GM03348 (cell line): ENCODE results near the gene XNDC1N.

Experiments
- DNase-seq: peaks from one replicate; pipeline ENCODE4 v3.0.0; 2012; ENCODE audit warnings: low spot score

The XNDC1N gene

DNA sequence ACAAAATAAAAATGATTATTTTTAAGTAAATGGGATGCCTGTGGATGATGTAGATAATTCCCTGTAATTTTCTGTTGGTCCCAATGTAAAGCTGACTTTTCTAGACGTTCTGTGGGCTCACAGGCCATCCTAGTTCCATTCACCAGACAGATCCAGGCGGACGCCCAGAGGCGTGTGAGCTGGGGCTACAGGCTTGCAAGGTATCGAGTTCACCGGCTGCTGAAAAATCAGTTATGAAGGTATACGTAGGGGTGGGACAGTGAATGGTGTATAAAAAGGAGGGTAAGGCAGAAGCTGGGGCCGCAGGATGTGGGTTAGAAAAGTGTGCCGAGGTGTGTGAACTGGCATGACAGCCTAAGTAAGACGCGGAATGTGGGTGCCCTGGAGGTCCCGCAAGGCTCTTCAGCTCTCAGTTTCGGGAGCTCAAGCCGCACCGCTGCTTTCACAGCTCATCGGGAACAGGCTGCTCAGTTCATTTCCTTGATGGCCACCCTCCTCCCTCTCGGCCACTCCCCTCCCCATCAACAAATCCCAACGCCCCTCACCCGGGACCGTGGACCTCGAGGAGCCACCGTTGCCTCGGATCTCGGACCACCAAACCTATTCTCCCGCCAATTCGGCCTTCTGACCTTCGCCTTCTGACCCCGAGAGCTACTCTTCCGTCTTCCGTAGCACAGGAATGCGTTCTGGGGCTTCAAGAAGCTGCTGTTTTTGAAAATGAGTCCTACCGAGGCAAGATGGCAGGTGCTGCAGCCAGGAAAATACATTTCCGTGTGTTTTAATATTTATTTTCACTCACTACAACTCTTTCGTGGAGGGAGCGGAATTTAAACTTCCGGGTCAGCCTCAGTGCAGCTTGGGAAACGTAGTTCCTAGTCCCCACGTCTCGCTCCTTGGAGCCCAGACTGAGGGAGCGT is at the start of gene XNDC1N:
Gene XNDC1N (minus strand): TSS at position 775 of the 917 bp plus-strand sequence. CDS start 5,241 bp downstream, outside the sequence.
- peak; percentile 89 for DNase-seq

- DNase-seq, result peak; percentile 75
Observed at GRCh38 chr11:71977743-71978418, 49.5 kb upstream of the XNDC1N start.

GRCh38 chr11:71977090-71977489 is 48.7 kb upstream of the XNDC1N start:
- DNase-seq, result no peak

GRCh38 chr11:71976551-71976950 is 48.2 kb upstream of the XNDC1N start:
- no peak for DNase-seq

DNA sequence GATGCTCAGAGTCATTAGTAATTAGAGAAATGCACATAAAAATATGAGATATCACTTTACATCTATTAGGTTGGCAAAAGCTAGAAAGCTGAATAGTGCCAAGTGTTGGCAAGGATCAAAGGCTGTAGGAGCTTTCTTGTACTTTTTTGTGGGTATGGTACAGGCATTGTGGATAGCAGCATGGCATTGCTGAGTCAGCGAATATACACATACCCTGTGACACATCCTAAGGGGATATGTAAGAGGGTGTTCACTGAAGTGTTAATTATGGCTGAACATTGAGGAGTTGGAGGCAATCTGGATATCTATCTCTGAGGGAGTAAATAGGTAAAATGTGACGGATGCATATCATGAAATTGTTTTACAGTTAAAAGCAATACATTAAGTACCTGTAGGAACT is 43.3 kb upstream of the XNDC1N start:
- DNase-seq, result no peak

DNA sequence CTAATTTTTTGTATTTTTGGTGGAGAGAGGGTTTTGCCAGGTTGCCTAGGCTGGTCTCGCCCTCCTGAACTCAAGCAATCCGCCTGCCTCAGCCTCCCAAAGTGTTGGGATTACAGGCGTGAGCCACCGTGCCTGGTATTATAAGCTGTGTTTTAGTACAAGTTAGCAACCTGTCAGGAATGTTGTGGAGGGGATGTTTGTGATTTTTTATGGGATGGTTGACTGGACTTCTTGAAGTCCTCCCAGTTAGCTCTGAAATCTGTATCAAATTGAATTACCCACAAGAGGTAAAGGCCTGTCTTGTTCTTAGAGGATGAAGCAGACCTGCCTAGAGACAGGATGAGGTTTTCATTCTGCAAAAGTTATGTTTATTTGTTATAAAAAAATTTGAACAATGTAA is 36.2 kb upstream of the XNDC1N start:
- no peak for DNase-seq

DNA sequence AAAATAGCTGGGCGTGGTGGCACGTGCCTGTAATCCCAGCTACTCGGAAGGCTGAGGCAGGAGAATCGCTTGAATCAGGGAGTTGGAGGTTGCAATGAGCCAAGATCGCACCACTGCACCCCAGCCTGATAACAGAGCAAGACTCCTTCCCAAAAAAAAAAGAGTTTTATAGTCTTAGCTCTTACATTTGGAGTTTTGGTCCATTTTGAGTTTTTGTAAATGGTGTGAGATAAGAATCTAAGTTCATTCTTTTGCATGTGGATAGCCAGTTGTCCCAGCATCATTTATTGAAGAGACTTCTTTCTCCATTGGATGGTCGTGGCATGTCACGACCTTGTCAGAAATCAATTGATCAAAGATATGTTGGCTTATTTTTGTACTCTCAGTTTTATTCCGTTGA is 35.1 kb upstream of the XNDC1N start:
- no peak for DNase-seq

GRCh38 chr11:71962428-71963038 is 34.1 kb upstream of the XNDC1N start:
- DNase-seq, result no peak

DNA sequence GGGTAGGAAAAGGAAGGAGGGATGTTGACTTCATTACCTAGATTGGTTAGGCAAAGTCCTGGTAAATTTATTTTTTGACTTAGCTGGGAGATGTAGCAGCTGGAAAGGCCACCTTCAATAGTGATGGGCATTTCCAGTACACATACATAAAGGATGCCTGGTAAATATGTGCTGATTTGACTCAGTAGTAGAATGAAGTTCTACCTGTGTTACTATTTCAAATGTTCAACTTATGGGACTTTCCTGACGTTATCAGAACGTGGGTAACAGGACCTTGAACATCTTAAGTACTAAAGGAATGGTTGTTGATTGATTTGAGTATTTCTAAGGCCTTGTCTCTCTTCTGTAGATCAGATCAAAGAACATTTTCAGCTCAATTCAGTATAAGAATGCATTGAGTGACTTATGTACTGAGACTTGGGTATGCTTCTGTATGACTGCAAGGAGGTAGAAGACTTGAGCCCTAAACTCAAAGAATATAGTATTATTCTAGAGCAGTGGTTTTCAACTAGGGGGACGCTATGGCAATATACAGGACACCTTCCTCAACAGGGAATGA is 27.6 kb upstream of the XNDC1N start:
- DNase-seq, result no peak

DNA sequence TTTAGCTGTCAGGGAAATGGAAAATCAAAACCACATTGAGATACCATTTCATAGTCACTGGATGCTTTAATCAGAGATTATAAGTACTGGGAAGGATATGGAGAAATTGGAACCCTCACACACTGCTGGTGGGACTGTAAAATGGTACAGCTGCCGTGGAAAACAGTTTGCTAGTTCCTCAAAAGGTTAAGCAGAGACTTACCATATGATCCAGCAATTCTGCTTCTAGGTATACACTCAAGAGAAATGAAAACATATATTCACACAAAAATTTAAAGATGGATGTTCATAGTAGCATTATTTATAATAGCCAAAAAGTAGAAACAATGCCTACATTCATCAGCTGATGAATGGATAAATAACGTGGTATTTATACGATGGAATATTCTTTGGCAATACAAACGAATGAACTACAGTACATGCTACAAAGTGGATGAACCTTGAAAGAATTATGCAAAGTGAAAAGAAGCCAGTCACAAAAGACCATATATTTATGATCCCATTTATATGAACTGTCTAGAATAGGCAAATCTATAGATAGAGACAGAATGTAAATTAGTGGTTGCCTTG is 23.4 kb upstream of the XNDC1N start:
- DNase-seq, result no peak

GRCh38 chr11:71949034-71949433 is 20.6 kb upstream of the XNDC1N start:
- DNase-seq, result no peak

DNA sequence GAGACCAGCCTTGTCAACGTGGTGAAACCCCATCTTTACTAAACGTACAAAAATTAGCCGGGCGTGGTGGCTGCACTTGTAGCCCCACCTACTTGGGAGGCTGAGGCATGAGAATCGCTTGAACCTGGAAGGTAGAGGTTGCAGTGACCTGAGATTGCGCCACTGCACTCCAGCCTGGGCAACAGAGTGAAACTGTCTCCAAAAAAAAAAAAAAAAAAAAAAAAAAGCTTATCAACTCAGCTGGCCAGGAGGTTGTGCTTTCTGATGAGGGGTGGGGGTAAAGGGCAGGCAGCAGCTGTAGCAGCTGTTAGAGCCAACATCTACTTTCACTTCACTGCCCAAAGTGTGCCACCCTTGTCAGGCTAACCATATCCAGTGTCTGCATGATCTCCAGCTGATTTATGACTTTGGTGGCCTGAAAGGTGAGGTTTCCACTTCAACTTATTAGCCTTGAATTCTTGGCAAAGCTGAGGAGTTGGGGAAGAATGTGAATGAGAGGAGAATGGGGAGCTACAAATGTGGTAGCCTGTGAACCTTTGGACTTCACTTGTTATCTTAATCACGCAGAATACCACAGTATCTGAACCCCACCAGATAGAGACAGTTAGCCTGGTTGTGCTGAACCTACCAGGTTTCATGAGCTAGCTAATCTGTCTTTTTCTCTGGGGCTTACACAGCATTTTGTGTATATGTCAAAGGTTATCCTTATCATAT is 20.1 kb upstream of the XNDC1N start:
- DNase-seq, result no peak

GRCh38 chr11:71947498-71947897 is 19.1 kb upstream of the XNDC1N start:
- DNase-seq, result no peak

GRCh38 chr11:71946144-71946571 is 17.8 kb upstream of the XNDC1N start:
- peak; percentile 19 for DNase-seq

DNA sequence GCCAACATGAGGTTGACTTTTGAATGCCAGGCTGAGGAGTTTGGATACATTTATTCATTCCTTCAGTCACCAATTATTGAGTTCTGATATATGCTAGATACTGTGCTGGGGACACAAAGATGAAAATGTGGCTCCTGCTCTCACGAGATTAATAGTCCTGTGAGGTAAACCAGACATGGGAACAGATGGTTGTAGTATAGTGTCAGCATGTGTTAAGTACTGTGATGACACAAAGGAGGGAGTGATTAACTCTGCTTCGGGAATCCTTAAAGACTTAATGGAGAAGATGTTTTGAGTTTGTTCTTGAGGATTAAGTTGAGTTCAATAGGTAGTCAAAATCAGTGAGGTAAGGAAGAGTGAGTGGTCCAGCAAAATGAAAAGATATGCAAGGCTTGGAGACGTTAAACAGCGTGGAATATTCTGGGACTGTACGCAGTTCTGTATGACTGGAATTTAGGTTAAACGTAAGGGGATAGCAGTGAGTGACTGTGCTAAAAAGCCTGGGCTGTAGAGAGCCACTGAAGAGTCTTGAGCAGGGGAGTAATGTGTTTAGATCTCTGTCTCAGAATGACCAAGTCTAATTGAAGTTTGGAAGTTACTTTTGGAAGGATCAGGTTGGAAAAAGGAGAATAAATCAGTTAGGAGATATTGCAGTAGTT is 12.3 kb upstream of the XNDC1N start:
- DNase-seq, result no peak

GRCh38 chr11:71937826-71938225 is 9.4 kb upstream of the XNDC1N start:
- DNase-seq, result no peak

DNA sequence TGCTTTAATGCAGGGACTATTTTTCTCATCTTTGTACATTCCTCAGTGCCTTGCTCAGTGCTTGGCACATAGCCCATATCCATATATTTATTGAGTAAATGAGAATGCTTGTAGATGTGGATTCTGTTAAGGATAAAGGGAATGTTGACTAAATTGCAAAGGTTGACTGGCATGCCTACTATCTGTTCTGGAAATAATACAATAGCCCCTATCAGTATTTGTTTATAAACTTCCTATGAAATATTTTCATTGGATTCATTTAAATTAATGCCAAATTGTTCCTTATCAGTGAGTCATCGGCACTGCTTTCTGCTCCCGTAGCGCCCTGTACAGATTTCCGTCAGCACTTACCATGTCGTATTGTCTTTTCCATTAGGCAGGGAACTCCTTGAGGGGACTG is 8.4 kb upstream of the XNDC1N start:
- no peak for DNase-seq

- DNase-seq, result no peak
Observed at GRCh38 chr11:71935338-71935925, 7.0 kb upstream of the XNDC1N start.

DNA sequence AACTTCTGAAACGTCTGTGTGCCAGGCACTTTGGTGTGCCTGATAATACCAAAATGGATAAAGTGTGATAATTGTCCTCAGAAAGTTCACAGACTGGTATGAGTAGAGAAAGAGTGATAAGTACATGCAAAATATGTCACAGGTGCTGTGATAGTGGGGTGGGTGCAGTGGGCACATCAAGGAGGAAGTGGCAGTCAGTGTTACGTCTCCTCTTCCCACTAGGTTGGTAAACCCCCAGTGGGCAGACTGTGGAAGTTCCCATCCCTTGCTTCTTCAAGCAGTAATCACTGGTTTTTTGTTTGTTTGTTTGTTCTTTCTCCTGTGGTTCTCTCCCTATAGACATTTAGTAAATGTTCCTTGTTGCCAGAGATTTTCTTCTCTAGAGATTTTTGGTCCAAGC is 5.8 kb upstream of the XNDC1N start:
- no peak for DNase-seq

GRCh38 chr11:71933141-71933933 is 4.9 kb upstream of the XNDC1N start:
- DNase-seq, result no peak
